ENCODE results near the gene POT1. TPM values are rescaled to one million over a fixed set of nuclear protein-coding genes. Genes with fewer than 3 reads are reported as not detected.

The POT1 gene
- total and polyA plus RNA-seq, 2 of the 13 experiments (the other 11 are each of a cell fraction or from before 2014, with no cell fraction given), result 21.7 to 23.4 TPM

- no peak for TF ChIP-seq YEATS4 (CRISPR knock-in tag; IDR thresholded peaks at IDR 0.05; ENCODE audit: borderline replicate concordance)
- TF ChIP-seq MBNL3 (CRISPR knock-in tag; conservative IDR thresholded peaks at IDR 0.05), result no peak
- TF ChIP-seq ESRRA (CRISPR knock-in tag; IDR thresholded peaks at IDR 0.05; ENCODE audit: low read depth), result no peak
- TF ChIP-seq ZNF205 (CRISPR knock-in tag; IDR thresholded peaks at IDR 0.05), result no peak
- no peak for TF ChIP-seq ZKSCAN1 (IDR thresholded peaks at IDR 0.05; ENCODE audit: low read length)
- TF ChIP-seq ZNF615 (CRISPR knock-in tag; IDR thresholded peaks at IDR 0.05; ENCODE audit: borderline replicate concordance), result no peak
- no peak for TF ChIP-seq ZNF446 (CRISPR knock-in tag; IDR thresholded peaks at IDR 0.05)
- no peak for TF ChIP-seq SP4 (CRISPR knock-in tag; IDR thresholded peaks at IDR 0.05)
- no peak for TF ChIP-seq ZNF512B (CRISPR knock-in tag; IDR thresholded peaks at IDR 0.05; ENCODE audit: borderline replicate concordance)
- TF ChIP-seq CREB3 (CRISPR knock-in tag; IDR thresholded peaks at IDR 0.05), result no peak
- TF ChIP-seq ZNF121 (CRISPR knock-in tag; IDR thresholded peaks at IDR 0.05), result no peak
- TF ChIP-seq ZNF224 (CRISPR knock-in tag; IDR thresholded peaks at IDR 0.05), result no peak
- TF ChIP-seq NFKBIZ (CRISPR knock-in tag; IDR thresholded peaks at IDR 0.05), result no peak
These were observed 50.5 kb downstream of the POT1 start (continued) for GRCh38 chr7:124879103-124879502.

All from HepG2 (cell line).